HG03354 (cell line): Measurements from ENCODE around the gene HBQ1.
"Not testable (repeated sequence)": the region's sequence is repeated elsewhere in the genome, so short reads cannot be mapped to it uniquely, and the experiment has no call there.

Experiments
- ATAC-seq: cut with Tn5 transposase; IDR thresholded peaks from one replicate; pipeline ENCODE4 v1.9.1; 2021; ENCODE audit warnings: mild to moderate bottlenecking; ENCODE audit not compliant: unreplicated experiment, poor library complexity, severe bottlenecking

Gene HBQ1

GRCh38 chr16:173928-174769 is 6.1 kb upstream of the HBQ1 start:
- ATAC-seq = not testable (repeated sequence)

DNA sequence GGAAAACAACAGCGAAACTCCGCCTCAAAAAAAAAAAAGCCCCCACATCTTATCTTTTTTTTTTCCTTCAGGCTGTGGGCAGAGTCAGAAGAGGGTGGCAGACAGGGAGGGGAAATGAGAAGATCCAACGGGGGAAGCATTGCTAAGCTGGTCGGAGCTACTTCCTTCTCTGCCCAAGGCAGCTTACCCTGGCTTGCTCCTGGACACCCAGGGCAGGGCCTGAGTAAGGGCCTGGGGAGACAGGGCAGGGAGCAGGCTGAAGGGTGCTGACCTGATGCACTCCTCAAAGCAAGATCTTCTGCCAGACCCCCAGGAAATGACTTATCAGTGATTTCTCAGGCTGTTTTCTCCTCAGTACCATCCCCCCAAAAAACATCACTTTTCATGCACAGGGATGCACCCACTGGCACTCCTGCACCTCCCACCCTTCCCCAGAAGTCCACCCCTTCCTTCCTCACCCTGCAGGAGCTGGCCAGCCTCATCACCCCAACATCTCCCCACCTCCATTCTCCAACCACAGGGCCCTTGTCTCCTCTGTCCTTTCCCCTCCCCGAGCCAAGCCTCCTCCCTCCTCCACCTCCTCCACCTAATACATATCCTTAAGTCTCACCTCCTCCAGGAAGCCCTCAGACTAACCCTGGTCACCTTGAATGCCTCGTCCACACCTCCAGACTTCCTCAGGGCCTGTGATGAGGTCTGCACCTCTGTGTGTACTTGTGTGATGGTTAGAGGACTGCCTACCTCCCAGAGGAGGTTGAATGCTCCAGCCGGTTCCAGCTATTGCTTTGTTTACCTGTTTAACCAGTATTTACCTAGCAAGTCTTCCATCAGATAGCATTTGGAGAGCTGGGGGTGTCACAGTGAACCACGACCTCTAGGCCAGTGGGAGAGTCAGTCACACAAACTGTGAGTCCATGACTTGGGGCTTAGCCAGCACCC is 5.0 kb upstream of the HBQ1 start:
- ATAC-seq = no peak

- ATAC-seq = not testable (repeated sequence)
These were observed 4.3 kb upstream of the HBQ1 start for GRCh38 chr16:176006-176405.

- ATAC-seq = not testable (repeated sequence)
These were observed 3.5 kb upstream of the HBQ1 start, which contains the start of gene HBA1 for GRCh38 chr16:176477-177382. Gene HBA1, plus strand, starts transcription at chr16:176680. Its CDS starts 37 bp downstream, at chr16:176717.

- no peak for ATAC-seq
These were observed 2.9 kb upstream of the HBQ1 start for GRCh38 chr16:177394-177822.

GRCh38 chr16:177981-178667 is 2.1 kb upstream of the HBQ1 start:
- ATAC-seq = no peak

DNA sequence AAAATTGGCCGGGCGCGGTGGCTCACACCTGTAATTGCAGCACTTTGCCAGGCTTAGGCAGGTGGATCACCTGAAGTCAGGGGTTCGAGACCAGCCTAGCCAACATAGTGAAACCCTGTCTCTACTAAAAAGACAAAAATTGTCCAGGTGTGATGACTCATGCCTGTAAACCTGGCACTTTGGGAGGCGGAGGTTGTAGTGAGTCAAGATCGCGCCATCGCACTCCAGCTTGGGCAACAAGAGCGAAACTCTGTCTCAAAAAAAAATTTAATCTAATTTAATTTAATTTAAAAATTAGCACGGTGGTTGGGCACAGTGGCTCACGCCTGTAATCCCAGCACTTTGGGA is 1.6 kb upstream of the HBQ1 start:
- ATAC-seq = no peak

DNA sequence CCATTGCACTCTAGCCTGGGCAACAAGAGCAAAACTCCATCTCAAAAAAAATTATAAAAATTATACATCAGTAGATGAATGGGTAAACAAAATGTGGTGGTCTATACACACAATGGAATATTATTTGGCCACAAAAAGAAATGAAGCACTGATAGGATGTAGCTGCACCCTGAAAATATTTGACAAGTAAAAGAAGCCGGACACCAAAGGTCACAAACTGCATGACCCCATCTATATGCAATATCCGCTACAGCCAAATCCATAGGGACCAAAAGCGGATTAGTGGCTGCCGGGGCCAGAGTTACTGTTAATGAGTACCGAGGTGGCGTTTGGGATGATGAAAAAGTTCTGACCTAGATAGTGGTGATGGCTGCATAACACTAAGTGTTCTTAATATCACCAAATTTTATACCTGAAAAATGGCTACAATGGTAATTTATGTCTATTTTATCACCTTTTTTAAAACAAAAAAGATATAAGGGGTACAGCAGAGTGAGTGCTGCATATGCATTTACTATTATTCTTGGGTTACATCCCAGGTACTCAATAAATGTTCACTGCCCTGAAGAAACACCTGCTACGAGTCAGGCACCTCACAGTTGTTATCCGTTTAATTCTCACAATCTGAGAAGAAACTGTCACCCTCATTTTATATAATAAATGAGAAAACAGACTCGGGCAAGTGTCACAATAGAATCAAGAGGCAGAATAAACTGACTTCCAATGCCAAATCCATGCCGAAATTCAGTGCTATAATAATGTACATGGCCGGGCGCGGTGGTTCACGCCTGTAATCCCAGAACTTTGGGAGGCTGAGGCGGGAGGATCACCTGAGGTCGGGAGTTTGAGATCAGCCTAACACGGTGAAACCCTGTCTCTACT is 807 bp upstream of the HBQ1 start:
- ATAC-seq = no peak

GRCh38 chr16:180681-181564 is 664 bp downstream of the HBQ1 start:
- peak; percentile 53 for ATAC-seq

DNA sequence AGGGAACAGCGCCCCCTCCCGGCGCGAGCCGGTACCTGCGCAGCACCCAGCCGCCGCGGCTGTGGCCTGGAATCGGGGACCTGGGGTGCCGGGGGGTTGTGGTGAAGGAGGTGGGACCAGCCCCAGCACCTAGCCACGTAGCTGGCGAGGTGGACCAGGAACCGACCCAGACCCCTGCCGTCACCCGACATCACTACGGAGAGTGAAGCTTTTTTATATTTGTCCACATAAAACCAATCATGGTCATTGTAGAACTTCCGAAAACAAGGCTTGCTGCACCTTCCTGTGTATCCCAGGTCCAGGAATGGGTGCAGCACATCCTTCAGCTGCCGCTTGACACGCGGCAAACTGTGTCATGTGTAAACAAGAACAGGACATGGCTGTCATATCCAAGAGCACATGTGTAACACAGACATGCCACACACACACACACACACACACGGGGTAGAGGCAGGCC is 1.3 kb downstream of the HBQ1 start:
- no peak for ATAC-seq

GRCh38 chr16:183005-183404 is 2.7 kb downstream of the HBQ1 start:
- no peak for ATAC-seq

DNA sequence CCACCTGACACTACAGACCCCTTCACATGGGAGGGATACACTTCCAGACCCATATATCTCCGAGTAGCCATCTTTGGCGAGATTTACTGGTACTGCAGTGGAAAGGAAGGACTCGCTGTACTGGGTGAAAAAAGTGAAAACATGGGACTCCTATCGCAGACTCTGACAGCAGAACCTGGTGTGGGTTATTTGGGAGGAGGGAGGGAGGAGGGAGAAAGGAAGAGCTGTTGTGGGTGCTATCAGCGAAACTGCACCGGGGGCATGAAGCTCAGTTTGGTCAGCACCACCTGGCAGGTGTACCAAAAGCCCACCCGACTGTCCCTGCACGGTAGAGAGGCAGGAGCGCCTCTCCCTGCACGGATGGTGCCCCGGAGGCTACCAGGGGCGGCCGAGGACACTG is 5.0 kb downstream of the HBQ1 start:
- ATAC-seq = no peak

DNA sequence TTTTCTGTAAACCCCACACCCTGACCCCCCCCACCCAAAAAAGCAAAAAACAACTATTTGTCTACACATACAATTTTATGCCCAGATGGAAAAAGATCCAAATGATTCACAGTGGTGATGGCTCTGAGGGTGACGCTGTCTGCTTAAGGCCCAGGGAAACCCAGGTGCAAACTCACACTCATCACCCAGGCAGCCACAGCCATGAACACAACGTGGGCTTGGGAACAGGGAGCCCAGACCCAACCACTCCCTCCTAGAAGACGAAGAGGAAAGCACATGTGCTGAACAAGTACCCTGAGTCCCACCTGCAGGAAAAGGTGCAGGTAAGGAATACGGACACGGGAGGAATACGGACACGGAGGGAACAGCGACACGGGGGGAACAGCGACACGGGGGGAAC is 5.4 kb downstream of the HBQ1 start:
- no peak for ATAC-seq

DNA sequence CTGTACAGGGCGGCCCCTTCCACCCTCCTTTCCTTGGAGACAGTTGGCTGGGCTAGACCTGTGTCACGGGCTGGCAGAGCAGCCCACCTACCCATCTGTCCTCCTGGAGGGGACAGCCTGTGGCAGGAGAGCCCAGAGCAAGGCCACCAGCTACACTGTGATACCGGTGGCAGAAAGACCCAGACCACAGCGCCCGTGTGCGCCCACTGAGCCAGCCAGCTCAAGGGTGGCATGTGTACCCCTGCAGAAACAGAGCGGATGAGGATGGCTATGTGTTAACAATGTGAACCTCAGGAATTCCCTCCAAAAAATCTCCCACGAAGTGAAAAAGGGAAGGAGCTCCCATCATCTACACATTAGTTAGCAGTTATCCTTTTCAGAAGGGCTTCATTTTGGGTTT is 7.1 kb downstream of the HBQ1 start:
- no peak for ATAC-seq

GRCh38 chr16:188674-189073 is 8.4 kb downstream of the HBQ1 start:
- no peak for ATAC-seq

GRCh38 chr16:189604-190186 is 9.4 kb downstream of the HBQ1 start:
- ATAC-seq = no peak

DNA sequence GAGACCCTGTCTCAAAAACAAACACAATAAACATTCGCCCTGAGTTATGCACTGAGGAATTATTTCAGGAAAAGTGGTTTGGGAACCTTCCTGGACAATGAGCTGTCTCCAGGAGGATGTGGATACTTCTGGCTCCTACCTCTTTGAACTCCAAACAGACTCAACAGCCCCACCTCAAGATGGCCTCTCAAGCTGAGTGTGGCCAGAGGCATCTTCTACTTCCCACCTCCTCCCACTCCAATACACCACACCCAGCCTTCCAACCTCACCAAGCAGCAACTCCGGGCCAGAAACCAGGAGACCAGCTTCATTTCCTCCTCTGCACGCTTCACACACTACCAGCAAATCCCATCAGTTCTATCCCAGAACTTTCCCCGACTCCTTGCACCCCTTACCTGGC is 11.6 kb downstream of the HBQ1 start:
- no peak for ATAC-seq
